Fibroblast of skin of left quadriceps (primary cell): ENCODE measurements around the gene LBX1.

Experiments used
- DNase-seq, 2 experiments: peaks; one replicate each; pipeline ENCODE4 v3.0.0-alpha.2; 2013; ENCODE audit warnings: low read depth in 2 of 2

The LBX1 gene, protein sequence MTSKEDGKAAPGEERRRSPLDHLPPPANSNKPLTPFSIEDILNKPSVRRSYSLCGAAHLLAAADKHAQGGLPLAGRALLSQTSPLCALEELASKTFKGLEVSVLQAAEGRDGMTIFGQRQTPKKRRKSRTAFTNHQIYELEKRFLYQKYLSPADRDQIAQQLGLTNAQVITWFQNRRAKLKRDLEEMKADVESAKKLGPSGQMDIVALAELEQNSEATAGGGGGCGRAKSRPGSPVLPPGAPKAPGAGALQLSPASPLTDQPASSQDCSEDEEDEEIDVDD

DNA sequence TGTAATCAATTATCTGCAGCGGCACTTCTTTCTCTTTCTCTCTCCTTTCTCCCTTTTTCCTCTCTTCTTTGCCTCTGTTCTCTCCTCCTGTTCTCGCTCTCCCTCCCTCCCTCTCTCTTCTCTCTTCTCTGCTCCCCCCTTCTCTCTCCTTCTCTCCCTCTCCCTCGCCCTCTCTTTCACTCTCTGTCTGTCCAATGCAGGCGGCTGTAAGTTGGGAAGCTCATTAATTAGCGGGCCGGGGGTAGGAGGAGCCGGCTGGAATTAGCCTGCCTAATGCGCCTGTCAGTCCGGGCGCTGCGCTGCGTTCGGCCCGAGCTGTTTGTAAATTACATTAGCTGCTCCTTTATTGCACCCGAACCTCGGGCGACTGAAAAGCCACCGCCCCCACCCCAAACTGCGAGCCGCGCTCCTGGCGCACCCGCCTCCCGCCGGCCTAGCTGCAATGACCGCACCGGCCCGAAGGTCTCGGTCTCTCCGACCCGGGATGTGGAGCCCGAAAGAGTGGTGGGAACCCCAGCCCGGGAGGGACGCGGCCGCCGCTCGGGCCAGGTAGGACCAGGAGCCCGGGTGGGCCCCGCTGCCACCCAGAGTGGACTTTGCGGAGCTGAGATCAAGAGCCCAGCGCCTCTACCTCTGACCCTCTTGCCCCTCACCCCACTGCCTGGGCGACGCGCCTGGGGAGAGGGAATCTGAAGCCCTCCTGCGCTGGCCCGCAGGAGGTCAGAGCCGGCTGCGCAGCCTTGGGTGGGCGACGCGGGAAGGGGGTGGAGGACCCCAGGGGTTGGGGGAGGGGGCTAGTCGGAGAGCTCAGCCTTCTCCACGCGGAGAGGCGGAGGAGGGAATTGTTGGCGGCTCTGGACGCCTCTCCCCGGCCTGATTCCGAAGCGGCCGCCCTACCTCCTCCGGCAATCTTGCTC, at the start of gene LBX1:
Gene LBX1, minus strand, starts transcription at position 198 of the 917 bp plus-strand sequence. CDS start 648 bp downstream, outside the sequence.
- no peak for DNase-seq

- DNase-seq: no peak
Measured at GRCh38 chr10:101273741-101274140, 44.5 kb upstream of the LBX1 start.

DNA sequence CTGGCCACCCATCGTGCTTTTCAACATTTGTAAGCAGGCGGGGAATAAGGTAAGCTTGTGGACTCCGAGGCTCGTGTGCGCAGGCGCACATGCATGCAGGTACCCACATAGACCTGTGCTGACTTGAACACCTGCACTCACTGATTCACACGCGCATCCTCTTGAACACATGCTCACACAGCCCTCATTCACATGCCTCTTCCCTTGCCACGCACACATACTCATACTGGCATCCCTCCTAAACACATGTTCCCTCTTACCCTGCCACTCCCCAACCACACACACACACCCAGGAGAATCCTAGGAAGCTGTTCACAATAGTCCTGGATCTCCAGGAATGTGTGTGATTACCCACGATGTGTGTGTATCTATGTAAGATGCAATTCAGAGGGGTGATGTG, 44.1 kb upstream of the LBX1 start:
- no peak for DNase-seq

GRCh38 chr10:101272229-101272868, 43.1 kb upstream of the LBX1 start:
- DNase-seq: peak; percentile 26

GRCh38 chr10:101270763-101271162, 41.5 kb upstream of the LBX1 start:
- no peak for DNase-seq

DNA sequence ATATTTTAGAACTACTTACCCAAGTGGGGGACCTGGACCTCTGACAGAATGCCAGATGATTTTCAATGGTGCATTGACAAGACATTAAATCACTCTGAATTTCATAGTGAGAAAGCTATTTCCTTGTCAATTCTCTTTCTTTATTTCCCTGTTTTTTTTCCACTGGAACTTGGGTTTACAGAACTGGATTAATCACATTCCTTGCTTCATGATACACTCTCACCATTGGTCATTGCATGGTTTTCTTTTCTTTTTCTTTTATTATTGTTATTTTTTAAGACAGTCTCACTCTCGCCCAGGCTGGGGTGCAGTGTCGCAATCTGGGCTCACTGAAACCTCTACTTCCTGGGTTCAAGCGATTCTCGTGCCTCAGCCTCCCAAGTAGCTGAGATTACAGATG, 38.5 kb upstream of the LBX1 start:
- no peak for DNase-seq

- no peak for DNase-seq
Measured at GRCh38 chr10:101267290-101267680, 38.0 kb upstream of the LBX1 start.

- no peak for DNase-seq
Measured at GRCh38 chr10:101266381-101267289, 37.4 kb upstream of the LBX1 start.

DNA sequence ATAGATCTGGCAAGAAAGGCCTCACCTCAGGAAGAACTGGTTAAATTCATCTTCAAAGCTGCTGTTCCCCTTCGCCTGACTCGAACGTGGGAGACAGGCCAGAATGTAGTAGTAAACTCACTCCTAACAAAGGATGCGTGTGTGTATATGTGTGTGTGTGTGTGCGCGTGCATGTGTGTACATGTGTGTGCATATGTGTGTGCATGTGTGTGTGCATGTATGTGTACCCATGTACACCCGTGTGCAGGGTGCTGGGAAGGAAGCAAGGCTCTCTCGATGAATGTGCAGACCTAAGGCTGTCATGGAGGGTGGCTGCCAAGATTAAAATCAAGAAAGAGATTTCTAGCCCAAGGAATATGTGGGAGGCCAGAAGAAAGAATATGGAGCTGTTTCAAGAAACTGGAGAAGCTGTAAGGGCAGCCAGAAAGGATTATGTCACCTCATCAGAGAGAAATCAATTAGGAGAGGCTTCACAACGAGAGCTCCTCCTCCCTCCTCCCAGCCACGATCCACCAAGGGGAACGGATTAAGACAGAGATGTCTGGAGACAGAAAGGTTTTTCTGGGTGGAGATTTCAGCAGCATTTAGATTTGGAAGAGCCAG, 34.0 kb upstream of the LBX1 start:
- no peak for DNase-seq

DNA sequence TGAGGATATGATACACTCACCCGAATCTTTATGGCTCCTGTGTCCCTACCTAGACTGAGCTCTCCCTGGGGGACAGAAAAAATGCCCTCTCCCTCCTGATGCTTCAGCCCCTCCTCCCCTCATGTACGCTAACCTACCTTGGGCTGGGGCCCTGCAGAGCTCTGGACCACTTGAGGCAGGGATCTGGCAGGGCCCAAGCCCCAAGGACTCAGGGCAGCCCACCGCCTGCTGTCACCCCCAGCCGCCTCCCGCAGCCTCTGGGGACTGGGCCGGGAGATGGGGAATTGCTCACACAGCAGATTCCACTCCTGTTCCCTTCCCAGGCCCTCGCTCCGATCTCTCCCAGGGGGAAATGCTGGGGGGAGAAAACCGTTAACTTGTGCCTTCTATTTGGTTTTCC, 32.9 kb upstream of the LBX1 start:
- no peak for DNase-seq

DNA sequence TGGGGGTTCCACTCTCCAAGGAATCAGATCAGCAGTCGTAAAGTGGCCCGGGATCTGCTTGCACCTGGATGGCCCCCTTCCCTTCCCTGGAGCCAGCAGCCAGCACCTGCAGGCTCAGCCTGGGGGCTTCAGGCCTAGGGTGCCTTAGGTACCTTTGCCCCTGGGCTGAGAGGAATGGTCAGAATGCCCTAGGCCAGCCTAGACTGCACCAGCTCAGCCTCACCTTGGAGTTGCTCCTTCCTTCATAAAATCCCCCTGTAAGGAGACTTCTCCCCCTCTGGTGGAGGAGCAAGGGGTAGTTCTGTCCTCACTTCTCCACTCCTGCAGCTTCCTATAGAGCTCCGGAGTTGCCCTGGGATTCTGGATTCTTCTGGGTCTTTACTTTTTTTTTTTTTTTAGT, 32.4 kb upstream of the LBX1 start:
- DNase-seq: no peak

DNA sequence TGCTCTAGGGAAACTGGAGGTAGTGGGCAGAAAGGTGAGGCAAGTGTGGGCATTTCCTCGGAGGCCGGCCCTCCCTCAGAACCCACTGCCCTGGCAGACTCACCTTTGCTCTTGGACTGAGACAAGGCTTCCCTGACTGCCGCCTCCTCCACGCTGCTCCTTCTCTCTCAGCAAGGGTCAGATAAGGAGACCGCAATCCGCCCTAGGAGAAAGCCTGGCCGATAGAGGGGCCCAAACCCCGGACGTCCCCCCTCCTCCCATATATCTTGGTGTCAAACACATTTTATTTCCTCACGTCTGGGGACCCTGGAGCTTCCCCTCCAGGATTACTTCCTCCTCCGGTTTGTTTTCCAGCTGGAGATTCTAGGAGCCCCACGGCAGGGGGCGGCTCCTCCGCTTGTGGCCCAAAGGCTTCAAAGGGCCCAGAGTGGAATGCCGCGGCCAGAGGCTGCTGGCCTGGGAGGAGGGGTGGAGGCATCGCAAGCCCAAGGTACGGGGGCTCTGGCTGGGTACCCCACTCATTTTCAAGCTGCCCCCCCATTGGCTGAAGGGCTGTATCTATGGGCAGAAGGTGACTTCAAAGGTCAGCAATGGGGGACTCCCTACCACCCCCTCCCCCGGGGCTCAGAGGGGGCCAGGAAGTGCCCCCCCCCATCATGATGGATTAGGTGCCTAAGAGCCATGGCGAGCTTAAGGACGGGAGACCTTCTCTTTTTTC, 31.7 kb upstream of the LBX1 start:
- DNase-seq: no peak

- no peak for DNase-seq
Measured at GRCh38 chr10:101258179-101258885, 29.1 kb upstream of the LBX1 start.

- no peak for DNase-seq
Measured at GRCh38 chr10:101257491-101257890, 28.2 kb upstream of the LBX1 start.

DNA sequence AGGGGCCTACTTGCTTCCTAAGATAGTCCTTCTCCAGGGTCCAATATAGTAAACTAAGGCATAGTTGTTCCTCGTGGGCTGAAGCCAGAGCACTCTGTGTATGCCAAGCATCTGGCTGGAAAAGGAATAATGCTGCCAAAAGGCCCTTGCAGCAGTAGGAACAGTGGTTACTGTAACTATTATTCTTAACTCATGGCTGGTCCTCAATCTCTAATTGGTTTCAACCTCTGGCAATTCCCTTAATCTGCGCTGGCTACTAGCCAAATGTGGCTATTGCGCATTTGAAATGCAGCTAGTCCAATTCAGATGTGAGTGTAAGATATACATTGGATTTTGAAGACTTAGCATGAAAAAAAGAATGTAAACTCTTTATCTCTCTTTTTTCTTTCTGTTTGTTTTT, 27.8 kb upstream of the LBX1 start:
- DNase-seq: no peak

DNA sequence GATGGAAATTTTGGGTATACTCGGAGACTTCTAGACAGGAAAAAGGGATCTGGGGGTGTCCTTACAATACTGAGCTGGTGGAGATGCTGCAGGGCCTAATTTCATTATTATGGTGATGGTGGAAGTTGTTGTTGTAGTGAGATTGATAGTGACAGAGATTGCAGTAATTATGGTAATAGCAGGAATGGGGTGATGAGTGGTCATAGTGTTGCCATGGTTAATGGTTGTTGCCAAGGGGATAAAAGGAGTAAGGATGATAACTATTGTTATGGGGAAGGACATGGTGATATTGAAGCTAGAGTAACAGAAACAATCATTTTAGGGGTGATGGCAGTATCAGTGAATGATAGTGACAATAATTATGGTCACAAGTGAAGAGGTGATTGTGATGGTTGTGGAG, 27.1 kb upstream of the LBX1 start:
- DNase-seq: no peak

GRCh38 chr10:101250136-101250535, 20.9 kb upstream of the LBX1 start:
- no peak for DNase-seq

GRCh38 chr10:101249171-101249581, 19.9 kb upstream of the LBX1 start:
- no peak for DNase-seq

- DNase-seq: no peak
Measured at GRCh38 chr10:101246639-101247038, 17.4 kb upstream of the LBX1 start.
